Measurements from ENCODE around the gene ATP9A. TPM values are rescaled to one million over a fixed set of nuclear protein-coding genes. Genes with fewer than 3 reads are reported as not detected.

The ATP9A gene
- polyA plus RNA-seq, 1 donor from 2014 or later, result 56.1 TPM

GRCh38 chr20:51634877-51635276 is 133.3 kb downstream of the ATP9A start:
- Histone ChIP-seq H3F3A (ENCODE audit: insufficient read depth, low read length, poor library complexity, severe bottlenecking) (no peaks in the 10 kb centered on the region), H3K36me3 (ENCODE audit: insufficient read depth, low read length) (peaks cover 11% of the 10 kb centered on the region), H3K4me3 (ENCODE audit: low read length) (no peak overlapping the region), H3K9me3 (ENCODE audit: low read length) (no peaks in the 10 kb centered on the region), H3K9me2 (ENCODE audit: insufficient read depth, low read length) (no peaks in the 10 kb centered on the region), H4K20me1 (ENCODE audit: insufficient read depth) (no peaks in the 10 kb centered on the region), H3K4me2 (ENCODE audit: low read length) (no peak overlapping the region), H3K9ac (ENCODE audit: low read length) (no peak overlapping the region), H2AFZ (ENCODE audit: low read depth, low read length) (no peak overlapping the region), H3K27me3 (ENCODE audit: insufficient read depth, low read depth, low read length) (no peaks in the 10 kb centered on the region), H3K79me2 (replicated peaks; ENCODE audit: insufficient read depth, low read length) (no peaks in the 10 kb centered on the region), H3K27ac (ENCODE audit: low read length) (no peak overlapping the region)
- no peak for TF ChIP-seq TAF1 (IDR thresholded peaks at IDR 0.05; ENCODE audit: low read depth)
- TF ChIP-seq EZH2 (IDR thresholded peaks at IDR 0.05; ENCODE audit: borderline replicate concordance, insufficient read depth, low read length, poor library complexity, severe bottlenecking), result no peak
- TF ChIP-seq SMC3 (conservative IDR thresholded peaks at IDR 0.05; ENCODE audit: poor library complexity), result no peak
- no peak for TF ChIP-seq RAD21 (conservative IDR thresholded peaks at IDR 0.05)
- TF ChIP-seq, protein P1, sequence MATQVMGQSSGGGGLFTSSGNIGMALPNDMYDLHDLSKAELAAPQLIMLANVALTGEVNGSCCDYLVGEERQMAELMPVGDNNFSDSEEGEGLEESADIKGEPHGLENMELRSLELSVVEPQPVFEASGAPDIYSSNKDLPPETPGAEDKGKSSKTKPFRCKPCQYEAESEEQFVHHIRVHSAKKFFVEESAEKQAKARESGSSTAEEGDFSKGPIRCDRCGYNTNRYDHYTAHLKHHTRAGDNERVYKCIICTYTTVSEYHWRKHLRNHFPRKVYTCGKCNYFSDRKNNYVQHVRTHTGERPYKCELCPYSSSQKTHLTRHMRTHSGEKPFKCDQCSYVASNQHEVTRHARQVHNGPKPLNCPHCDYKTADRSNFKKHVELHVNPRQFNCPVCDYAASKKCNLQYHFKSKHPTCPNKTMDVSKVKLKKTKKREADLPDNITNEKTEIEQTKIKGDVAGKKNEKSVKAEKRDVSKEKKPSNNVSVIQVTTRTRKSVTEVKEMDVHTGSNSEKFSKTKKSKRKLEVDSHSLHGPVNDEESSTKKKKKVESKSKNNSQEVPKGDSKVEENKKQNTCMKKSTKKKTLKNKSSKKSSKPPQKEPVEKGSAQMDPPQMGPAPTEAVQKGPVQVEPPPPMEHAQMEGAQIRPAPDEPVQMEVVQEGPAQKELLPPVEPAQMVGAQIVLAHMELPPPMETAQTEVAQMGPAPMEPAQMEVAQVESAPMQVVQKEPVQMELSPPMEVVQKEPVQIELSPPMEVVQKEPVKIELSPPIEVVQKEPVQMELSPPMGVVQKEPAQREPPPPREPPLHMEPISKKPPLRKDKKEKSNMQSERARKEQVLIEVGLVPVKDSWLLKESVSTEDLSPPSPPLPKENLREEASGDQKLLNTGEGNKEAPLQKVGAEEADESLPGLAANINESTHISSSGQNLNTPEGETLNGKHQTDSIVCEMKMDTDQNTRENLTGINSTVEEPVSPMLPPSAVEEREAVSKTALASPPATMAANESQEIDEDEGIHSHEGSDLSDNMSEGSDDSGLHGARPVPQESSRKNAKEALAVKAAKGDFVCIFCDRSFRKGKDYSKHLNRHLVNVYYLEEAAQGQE (IDR thresholded peaks at IDR 0.05; ENCODE audit: borderline replicate concordance), result no peak

DNA sequence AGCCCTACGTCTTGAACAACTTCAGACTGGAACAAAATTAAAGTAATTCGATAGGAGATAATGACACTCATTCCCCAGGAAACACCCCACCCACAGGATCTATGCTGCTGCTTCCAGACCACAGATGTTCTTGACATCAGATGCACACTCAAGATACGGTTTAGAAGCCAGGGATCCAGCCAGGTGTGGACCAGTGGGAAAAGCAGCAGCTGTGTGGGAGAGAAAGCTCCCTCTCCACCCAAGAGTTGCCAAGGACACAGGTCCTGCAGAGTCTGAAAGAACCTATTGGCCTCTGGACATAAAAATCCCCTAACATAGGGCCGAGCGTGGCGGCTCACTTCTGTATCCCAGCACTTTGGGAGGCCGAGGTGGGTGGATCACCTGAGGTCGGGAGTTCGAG is 133.9 kb downstream of the ATP9A start:
- Histone ChIP-seq H3K79me2 (replicated peaks; ENCODE audit: insufficient read depth, low read length) (no peaks in the 10 kb centered on the region), H3F3A (ENCODE audit: insufficient read depth, low read length, poor library complexity, severe bottlenecking) (no peaks in the 10 kb centered on the region), H3K27me3 (ENCODE audit: insufficient read depth, low read depth, low read length) (no peaks in the 10 kb centered on the region), H3K9ac (ENCODE audit: low read length) (no peak overlapping the region), H4K20me1 (ENCODE audit: insufficient read depth) (no peaks in the 10 kb centered on the region), H2AFZ (ENCODE audit: low read depth, low read length) (no peak overlapping the region), H3K27ac (ENCODE audit: low read length) (no peak overlapping the region), H3K4me3 (ENCODE audit: low read length) (no peak overlapping the region), H3K4me2 (ENCODE audit: low read length) (no peak overlapping the region), H3K9me3 (ENCODE audit: low read length) (no peaks in the 10 kb centered on the region), H3K9me2 (ENCODE audit: insufficient read depth, low read length) (no peaks in the 10 kb centered on the region), H3K36me3 (ENCODE audit: insufficient read depth, low read length) (peaks cover 11% of the 10 kb centered on the region)
- TF ChIP-seq RAD21 (conservative IDR thresholded peaks at IDR 0.05), result no peak
- TF ChIP-seq, protein P1 (IDR thresholded peaks at IDR 0.05; ENCODE audit: borderline replicate concordance), result no peak
- TF ChIP-seq TAF1 (IDR thresholded peaks at IDR 0.05; ENCODE audit: low read depth), result no peak
- TF ChIP-seq EP300 (conservative IDR thresholded peaks at IDR 0.05; ENCODE audit: poor library complexity, severe bottlenecking), result no peak
- TF ChIP-seq CTCF (IDR thresholded peaks at IDR 0.05; ENCODE audit: poor library complexity, severe bottlenecking), result no peak
- TF ChIP-seq EZH2 (IDR thresholded peaks at IDR 0.05; ENCODE audit: borderline replicate concordance, insufficient read depth, low read length, poor library complexity, severe bottlenecking), result no peak
- TF ChIP-seq POLR2AphosphoS5 (IDR thresholded peaks at IDR 0.05), result no peak
- TF ChIP-seq MXI1 (conservative IDR thresholded peaks at IDR 0.05; ENCODE audit: poor library complexity, severe bottlenecking), result no peak
- TF ChIP-seq SMC3 (conservative IDR thresholded peaks at IDR 0.05; ENCODE audit: poor library complexity), result no peak

Data from neural cell (in vitro differentiated cells).